NCI-H526 treated with DMSO at 0.1 percent for 48 hours (cell line): ENCODE results near the gene C1QTNF12.

ENCODE experiments used
- DNase-seq: peaks from one replicate; lab custom pipeline; 2025; lab: John Stamatoyannopoulos, UW

C1QTNF12 gene, protein sequence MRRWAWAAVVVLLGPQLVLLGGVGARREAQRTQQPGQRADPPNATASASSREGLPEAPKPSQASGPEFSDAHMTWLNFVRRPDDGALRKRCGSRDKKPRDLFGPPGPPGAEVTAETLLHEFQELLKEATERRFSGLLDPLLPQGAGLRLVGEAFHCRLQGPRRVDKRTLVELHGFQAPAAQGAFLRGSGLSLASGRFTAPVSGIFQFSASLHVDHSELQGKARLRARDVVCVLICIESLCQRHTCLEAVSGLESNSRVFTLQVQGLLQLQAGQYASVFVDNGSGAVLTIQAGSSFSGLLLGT

DNA sequence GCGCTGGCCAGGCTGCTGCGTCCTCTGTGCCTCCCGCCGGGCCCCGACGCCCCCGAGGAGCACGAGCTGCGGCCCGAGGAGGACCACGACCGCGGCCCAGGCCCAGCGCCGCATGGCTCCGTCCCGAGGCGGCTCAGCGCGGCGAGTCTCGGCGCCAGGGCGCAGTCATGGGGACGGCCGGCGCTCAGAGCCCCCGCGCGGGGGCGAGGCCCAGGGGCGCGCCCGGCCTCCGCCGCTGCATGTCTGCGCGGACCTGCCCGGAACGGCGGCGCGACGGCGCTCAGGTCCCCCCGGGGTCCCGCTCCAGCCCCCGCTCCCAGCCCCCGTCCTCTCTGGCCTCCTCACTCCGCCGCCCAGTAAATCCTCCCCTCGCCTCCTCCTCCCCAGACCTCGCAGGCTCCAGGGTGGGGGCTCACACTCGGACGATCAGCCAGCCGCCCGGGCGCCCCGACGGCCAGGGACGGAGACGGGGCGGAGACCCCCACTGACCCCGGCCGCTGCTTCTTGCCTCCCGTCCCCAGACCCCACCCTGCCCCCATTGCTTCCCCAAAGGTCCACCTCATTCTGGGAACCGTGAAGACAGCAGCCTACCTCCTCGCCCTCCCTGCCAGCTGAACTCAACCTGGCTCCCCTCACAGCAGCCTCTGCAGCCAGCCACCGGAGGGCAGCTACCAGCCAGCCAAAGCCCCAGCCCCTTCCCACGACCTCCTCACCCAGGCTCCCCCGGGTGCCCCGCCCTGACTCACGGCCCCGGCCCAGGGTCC, at the start of gene C1QTNF12:
Gene C1QTNF12, minus strand, starts transcription at position 146 of the 764 bp plus-strand sequence. Its CDS starts 32 bp downstream, at position 114.
- no peak for DNase-seq

DNA sequence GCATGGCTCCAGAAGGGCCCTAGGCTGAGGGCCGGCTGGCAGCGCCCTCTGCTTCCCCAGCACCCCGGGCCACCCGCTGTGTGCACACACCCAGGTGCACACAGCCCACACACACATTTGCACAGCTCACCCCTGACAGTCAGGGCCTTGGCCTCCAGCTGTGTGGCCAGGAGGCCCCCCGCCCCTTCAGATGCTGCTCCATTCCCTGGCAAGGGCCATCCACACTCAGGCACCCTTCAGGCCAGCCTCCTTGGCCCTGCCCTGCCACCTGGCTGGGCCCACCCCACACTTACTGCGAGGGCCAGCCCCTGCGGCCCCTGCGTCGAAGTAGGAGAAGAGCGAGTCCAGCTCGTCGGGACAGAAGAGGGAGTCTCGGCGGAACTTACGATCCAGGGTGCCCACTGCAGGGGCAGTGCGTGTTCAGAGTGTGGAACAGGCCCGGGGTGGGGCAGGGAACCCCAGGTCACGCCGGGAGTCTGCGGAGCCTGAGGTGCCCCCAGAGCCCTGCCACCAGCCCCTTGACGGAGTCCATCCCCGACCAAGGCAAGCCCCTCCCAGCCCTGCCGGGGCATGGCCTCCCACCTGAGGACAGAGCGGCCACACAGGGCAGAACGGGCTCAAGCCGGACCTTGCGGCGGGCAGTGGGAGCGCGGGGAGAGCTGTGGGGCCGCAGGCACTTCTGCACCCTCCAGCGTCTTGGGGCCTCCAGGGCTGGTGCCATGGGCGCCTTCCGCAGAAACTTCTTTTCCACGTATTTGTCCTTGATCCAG, 48.8 kb upstream of the C1QTNF12 start:
- no peak for DNase-seq

DNA sequence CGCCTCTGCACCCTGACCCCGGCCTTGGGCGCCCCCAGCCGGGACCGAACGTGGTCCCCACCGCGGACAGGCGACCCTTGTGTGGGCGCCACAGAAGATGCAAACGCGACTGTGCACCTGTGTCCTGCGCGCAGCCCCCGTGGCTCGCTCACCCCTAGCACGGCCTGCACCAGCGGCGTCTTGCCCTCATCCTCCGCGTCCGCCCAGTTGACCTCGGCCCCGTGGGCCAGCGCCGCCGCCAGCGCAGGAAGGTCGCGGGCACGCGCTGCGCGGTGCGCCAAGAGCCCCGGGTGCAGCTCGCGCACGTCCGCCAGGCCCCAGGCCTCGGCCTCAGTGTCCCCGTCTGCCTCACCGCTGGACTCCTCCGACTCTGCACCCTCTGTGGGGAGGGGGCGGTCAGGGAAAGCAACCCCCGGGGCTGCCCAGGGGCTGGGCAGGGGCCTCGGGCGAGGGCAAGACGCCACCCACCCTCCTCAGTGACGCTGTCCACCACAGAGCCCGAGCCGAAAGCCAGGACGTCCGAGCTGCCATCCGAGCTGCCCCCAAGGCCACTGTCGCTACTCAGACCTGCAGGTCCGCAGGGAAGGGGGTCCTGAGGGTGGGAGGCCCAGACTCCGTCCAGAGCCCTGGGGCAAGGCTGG, 47.8 kb upstream of the C1QTNF12 start:
- no peak for DNase-seq

DNA sequence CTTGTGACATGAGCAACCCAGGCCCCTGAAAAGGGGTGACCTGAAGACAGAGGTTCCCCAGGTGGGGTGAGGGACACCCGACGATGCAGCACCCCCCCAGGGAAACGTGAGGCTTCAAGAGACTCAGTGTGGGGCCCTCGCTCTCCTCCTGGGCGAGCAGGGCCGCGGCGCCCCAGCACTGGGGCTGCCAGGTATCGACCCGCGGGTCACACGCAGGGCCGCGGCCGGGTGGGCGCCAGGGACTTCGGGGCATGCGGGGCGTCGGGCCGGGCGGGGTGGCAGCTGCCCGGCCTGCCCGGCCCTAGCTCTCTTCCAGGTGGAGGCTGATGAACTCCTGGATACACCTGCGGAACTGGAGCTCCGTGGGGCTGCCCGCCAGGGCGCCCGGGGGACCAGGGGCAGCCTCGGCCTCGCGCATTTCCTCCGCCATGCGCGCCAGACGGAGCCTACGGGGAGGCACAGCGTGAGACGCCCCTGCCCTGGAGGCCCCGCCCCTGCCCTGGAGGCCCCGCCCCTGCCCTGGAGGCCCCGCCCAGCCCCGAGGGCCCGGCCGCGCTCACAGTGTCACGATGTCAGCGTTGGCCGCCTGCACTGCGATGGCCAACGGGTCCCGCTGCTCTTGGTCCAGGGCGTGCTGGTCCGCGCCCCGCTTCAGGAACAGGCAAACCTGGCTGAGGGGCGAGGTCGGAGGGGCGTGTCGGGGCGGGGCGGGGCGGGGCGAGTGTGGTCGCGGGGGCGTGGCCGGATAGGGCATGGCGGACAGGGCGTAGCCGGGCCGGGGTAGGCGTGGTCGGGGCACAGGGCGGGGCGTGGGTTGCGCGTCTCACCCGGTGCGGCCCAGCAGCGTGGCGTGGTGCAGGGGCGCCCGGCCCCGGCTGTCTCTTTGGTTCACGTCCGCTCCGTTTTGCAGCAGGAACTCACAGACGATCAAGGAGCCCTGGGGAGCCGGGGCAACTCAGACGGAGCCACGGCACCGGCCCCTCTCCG, 47.0 kb upstream of the C1QTNF12 start:
- DNase-seq = no peak

DNA sequence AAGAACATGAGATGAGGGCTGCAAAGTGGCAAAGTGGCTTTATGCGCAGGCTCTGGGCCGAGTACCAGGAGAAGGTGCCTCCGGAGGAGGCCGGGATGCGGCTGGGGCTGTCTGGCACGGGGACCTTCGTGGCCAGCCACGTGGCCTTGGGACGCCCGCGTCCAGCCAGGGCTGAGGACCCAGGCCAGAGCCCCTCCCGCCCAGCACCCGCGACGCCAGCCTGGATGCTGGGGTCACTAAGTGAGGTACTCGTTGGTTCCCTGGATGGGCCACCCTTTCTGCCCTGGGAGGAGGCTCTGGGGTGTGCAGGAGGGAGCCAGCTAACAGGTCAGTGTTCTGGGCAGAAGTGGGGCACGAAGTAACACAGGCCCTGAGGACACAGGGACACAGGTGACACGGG, 46.3 kb upstream of the C1QTNF12 start:
- no peak for DNase-seq

DNA sequence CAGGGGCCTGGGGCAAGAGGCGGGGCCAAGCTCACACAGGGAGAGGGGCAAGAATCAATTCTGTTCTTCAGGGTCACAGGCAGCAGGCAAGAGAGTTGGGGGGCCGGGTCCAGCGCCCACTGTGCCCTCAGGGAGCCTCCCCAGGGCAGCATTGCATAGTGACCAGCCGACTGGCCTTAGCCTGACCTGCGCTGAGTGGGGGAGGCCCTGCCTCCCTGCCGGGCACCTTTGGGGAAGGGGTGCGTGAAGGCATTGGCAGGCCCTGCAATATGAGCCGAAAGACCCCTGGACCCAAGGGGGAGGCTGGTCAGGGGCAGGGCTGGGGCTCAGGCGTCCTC, 45.9 kb upstream of the C1QTNF12 start:
- DNase-seq = no peak

DNA sequence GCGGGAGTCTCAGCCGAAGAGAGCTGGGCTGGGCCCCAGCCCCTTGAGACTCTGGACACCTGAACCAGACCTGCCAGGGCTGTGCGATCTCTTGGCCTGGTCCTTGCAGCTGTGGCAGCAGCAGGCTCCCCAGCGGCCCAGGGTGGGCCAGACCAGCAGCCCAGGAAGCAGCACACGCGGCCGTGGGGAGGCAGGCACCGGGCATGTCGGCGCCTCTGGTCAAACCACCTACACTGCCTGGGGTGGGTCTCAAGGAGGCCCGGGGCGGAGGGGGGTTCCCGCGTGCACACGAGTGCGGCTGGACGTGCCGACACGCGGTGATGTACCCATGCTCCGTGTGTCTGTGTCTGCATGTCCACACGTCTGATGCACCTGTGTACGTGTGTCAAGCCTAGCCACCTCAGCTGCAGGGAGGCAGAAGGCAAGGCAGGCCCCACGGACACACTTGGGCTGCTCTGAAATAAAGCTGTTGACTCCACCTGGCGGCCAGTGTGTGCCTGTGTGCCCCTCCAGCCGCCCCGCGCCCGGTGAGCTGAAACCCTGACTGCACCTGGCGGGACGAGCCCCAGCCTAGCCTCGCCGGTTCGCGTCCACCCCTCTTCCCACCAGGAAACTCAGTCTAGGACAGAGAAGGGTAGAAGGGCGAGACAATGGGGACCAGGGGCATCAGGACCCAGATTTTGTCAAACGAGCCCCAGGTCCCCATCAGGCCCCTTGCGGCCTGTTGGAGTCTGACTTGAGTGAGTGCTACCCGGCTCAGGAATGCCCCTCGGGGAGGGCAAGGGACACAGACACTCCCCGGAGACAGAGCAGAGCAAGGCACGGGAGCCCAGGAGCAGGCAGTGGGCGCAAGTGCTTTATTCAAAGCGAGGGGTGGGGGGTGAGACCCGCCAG, 45.3 kb upstream of the C1QTNF12 start:
- DNase-seq = peak; percentile 78

DNA sequence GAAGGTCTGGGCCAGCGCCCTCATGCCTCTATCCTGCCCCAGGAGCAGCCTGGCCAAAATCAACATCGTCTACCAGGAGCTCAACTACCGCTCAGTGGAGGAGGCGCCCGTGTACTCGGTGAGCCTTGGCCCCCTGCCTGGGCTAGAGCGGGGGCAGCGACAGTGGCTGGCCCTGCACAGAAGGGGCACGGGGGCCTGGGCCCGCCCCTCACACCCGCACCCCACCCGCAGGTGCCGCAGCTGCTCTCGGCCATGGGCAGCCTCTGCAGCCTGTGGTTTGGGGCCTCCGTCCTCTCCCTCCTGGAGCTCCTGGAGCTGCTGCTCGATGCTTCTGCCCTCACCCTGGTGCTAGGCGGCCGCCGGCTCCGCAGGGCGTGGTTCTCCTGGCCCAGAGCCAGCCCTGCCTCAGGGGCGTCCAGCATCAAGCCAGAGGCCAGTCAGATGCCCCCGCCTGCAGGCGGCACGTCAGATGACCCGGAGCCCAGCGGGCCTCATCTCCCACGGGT, 44.6 kb upstream of the C1QTNF12 start:
- DNase-seq = peak; percentile 11

DNA sequence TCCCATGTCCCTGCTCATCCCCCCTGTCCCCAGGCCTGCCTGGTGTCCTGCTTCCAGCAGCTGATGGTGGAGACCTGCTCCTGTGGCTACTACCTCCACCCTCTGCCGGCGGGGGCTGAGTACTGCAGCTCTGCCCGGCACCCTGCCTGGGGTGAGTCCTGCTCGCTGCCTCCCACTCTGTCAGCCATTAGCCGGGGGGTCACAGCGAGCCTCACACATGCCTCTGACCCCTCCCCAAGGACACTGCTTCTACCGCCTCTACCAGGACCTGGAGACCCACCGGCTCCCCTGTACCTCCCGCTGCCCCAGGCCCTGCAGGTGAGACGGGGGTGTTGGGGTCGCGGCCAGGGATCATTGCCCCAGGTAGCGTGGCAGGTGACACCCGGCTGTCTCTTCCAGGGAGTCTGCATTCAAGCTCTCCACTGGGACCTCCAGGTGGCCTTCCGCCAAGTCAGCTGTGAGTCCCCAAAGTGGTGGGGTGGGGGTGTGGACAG, 43.8 kb upstream of the C1QTNF12 start:
- peak; percentile 20 for DNase-seq

DNA sequence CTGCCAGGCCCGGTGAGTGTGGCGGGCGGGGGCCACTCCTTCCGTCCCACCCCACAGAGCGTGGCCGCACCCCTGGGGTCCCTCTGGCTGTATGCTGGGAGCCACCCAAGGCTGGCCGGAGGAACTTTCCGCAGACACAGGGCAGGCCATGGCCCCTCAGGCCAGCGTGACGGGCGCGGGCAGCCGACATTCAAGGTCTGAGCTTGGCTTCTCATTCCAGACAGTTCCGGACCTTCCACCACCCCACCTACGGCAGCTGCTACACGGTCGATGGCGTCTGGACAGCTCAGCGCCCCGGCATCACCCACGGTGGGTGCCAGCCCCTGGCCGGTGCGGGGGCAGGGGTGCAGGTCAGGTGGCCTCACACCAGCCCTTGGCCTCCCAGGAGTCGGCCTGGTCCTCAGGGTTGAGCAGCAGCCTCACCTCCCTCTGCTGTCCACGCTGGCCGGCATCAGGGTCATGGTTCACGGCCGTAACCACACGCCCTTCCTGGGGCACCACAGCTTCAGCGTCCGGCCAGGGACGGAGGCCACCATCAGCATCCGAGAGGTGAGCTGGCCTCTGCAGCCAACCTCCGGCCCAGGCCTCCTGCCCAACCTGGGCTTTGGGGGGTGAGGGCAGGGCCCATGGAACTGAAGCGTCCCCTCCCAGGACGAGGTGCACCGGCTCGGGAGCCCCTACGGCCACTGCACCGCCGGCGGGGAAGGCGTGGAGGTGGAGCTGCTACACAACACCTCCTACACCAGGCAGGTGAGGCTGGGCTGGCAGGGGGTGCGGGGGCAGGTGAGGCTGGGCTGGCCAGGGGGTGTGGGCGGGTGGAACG, 41.0 kb upstream of the C1QTNF12 start:
- DNase-seq = no peak

DNA sequence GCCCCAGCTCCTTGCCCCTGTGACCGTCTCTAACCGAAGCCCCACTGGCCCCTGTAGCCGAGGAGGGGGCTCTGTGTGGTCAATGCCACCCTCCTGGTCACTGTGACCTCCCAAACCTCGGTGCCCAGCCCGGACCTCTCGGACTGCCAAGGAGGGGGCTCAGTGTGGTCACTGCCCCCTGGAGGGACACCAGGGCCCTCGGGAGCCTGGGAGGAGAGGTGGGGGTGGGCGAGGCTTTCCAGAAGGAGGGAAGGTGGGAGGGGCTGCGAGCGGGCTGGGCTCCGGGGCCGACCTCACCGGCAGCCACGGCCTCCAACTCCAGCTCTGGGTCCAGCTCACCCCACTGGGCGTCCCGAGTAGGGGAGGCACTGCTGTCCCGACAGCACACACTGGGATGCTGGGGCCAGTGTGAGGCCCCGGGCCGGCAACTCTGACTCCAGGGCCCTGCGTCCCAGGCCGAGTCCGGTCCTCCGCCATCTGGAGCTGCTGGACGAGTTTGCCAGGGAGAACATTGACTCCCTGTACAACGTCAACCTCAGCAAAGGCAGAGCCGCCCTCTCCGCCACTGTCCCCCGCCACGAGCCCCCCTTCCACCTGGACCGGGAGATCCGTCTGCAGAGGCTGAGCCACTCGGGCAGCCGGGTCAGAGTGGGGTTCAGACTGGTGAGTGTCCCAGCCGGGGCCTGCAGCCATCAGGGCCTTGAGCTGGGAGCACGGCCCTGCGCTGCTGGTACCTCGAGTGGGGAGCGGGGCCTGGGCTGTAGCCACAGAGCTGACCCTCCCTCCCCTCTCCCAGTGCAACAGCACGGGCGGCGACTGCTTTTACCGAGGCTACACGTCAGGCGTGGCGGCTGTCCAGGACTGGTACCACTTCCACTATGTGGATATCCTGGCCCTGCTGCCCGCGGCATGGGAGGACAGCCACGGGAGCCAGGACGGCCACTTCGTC, 40.1 kb upstream of the C1QTNF12 start:
- no peak for DNase-seq

DNA sequence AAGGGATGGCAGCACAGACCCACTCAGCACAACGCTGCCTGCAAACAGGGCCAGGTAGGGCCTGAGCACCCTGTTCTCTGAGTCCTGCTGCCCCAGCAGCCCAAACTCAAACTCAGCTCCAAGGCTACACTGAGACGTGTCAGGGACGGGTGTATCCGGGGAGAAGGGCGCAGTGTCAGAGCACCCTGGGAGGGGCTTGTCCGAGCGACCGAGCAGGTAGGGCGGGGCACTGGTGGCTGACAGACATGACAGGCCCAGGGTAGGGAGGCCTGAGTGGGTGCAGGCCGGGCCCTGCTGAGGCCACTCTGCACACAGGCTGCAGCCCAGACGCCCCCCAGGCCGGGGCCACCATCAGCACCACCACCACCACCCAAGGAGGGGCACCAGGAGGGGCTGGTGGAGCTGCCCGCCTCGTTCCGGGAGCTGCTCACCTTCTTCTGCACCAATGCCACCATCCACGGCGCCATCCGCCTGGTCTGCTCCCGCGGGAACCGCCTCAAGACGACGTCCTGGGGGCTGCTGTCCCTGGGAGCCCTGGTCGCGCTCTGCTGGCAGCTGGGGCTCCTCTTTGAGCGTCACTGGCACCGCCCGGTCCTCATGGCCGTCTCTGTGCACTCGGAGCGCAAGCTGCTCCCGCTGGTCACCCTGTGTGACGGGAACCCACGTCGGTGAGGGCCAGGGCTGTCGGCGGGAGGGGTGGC, 39.2 kb upstream of the C1QTNF12 start:
- DNase-seq = no peak

DNA sequence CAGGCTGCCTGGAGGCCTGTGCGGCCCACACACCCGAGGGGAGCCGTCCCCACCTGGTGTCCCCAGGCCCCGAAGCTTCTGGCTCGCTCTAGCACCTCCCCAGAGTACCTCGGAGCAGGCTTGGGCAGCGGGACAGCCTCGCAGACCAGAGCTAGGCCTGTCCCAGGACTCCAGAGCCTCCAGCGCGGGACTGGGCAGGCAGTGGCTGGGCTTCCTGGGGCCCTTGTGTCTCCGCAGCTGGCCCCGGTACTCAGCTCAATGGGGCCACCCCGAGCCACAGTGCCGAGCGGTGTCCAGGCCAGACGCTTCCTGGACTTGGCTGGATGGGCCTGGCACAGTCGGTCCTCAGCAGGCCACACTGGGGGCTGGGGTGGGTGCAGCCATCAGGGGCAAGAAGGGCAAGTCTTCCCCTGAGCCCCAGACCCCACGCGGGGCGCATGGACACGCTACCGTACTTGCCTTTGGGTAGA, 38.6 kb upstream of the C1QTNF12 start:
- no peak for DNase-seq

DNA sequence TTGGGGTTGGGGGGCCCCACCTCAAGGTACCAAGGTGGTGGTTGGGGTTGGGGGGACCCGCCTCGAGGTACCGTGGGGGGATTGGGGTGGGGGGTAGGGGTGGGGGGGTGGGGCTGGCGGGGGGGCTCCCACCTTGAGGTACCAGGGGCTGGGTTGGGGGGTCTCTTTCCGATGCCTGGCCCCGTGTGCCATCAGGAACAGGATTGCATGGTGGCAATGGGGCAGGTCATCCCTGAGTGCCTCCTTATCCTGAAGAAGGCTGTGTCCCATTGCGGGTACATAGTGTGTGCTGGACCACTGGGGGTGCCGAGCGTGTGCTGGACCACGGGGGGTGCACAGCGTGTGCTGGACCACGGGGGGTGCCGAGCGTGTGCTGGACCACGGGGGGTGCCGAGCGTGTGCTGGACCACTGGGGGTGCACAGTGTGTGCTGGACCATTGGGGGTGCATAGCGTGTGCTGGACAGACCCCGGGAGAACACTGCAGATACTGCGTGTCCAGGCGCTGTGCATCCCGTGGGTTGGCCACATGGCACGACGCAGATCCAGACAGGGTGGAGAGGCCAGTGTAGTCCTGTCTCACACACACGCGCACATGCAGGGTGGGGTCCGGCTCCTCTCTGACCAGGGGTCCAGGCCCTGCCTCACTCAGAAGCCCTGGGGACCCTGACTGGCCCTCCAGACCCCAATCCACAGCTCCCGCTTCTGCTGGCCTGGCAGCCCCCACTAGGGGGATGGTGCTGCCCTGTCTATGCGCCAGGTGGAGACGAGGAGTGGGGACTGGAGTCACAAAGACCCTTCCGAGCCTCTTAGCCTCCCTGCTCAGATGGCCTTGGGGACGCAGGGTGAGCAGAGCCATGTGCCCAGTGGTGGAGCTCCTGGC, 37.9 kb upstream of the C1QTNF12 start:
- DNase-seq = no peak

DNA sequence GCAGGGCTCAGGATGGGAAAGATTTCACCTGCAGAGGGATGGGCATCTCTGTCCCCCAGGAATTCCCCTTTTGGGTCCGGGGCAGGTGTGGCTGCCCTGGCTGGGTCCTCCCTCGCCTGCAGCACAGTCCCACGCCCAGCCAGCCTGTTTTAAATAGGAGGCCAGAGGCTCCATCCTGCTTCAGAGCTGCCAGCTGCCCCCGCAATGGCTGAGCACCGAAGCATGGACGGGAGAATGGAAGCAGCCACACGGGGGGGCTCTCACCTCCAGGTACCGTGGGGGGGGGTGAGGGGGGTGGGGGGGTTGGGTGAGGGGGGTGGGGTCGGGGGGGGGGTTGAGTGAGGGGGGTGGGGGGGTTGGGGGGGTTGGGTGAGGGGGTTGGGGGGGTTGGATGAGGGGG, 37.3 kb upstream of the C1QTNF12 start:
- DNase-seq = peak; percentile 10

DNA sequence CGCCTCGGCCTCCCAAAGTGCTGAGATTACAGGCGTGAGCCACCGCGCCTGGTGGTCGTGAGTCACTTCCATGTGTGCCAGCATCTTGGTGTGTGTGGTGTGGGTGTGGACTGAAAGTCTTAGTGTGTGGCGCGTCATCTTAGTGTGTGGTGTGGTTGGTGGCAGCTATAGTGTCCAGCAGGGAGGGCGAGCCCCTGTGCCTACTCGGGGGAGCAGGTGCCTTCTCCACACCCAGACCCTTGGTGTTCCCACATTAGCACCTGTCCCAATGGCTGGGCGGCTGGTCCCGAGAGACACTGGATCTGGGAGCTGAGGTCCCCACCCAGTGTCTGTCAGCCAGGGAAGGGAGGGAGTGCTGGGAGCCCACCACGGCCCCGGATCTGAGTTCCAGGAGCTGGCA, 36.5 kb upstream of the C1QTNF12 start:
- no peak for DNase-seq
